ENCODE results near the gene ARHGAP6.

DNA sequence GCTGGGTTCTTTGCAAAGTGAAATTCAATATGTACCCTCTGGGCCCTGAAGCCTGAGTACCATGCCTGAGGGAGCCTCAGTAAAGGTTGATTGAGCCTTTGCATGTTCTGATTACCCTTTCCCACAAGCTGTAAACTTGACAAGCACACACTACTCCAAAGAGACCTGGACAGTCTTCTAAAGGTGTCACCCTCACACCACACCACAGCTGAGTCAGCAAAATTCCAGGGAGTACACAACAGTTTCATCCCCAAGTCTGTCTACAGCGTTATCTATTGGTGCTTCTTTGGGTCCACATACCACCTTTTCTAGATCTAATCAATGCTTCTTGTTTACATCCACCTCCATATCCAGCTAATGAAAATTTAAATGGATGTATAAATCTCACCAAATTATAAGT is 191.7 kb downstream of the ARHGAP6 start:
- TF ChIP-seq, protein P1, sequence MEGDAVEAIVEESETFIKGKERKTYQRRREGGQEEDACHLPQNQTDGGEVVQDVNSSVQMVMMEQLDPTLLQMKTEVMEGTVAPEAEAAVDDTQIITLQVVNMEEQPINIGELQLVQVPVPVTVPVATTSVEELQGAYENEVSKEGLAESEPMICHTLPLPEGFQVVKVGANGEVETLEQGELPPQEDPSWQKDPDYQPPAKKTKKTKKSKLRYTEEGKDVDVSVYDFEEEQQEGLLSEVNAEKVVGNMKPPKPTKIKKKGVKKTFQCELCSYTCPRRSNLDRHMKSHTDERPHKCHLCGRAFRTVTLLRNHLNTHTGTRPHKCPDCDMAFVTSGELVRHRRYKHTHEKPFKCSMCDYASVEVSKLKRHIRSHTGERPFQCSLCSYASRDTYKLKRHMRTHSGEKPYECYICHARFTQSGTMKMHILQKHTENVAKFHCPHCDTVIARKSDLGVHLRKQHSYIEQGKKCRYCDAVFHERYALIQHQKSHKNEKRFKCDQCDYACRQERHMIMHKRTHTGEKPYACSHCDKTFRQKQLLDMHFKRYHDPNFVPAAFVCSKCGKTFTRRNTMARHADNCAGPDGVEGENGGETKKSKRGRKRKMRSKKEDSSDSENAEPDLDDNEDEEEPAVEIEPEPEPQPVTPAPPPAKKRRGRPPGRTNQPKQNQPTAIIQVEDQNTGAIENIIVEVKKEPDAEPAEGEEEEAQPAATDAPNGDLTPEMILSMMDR (IDR thresholded peaks at IDR 0.05) = no peak
- no peak for TF ChIP-seq POLR2A (IDR thresholded peaks at IDR 0.05)
